Neural crest cell (in vitro differentiated cells): ENCODE data around the gene PTGDR. TPM values are rescaled to one million over a fixed set of nuclear protein-coding genes. Genes with fewer than 3 reads are reported as not detected.

Experiments
- DNase-seq: peaks from one replicate; pipeline ENCODE4 v3.0.0; 2021; ENCODE audit warnings: low read depth, mixed read lengths, low spot score
- H3K27ac Mint-ChIP-seq: one replicate; pipeline ENCODE4 v1.8.0; 2021; ENCODE audit warnings: mild to moderate bottlenecking, mixed read lengths; ENCODE audit not compliant: unreplicated experiment
- H3K27me3 Mint-ChIP-seq: 2 replicates; pipeline ENCODE4 v1.8.0; 2021; ENCODE audit warnings: low read depth, mild to moderate bottlenecking, mixed read lengths
- H3K36me3 Mint-ChIP-seq: 2 replicates; pipeline ENCODE4 v1.8.0; 2021; ENCODE audit warnings: low read depth, mild to moderate bottlenecking, mixed read lengths
- H3K4me1 Mint-ChIP-seq: 2 replicates; pipeline ENCODE4 v1.8.0; 2021; ENCODE audit warnings: mixed read lengths
- H3K4me3 Mint-ChIP-seq: one replicate; pipeline ENCODE4 v1.8.0; 2021; ENCODE audit warnings: mild to moderate bottlenecking, mixed read lengths
- H3K9me3 Mint-ChIP-seq: 2 replicates; pipeline ENCODE4 v1.8.0; 2021; ENCODE audit warnings: mixed read lengths
- total RNA-seq: library from RNA; stranded (reverse); gene quantifications from 2 replicates; pipeline ENCODE4 v1.2.1, GENCODE V29; 2021
- TF ChIP-seq, protein P1 (sequence below): fragments of 200-600 bp; sonication (generic); conservative IDR thresholded peaks from 2 replicates; pipeline ENCODE4 v1.5.0; 2021; ENCODE audit warnings: antibody characterized with exemption, mild to moderate bottlenecking

PTGDR gene
- total RNA-seq, 1 donor from 2014 or later = not detected

- Mint-ChIP-seq H3K27ac (no peak overlapping the region), H3K4me3 (no peak overlapping the region), H3K4me1 (no peaks in the 10 kb centered on the region), H3K27me3 (peaks cover 34% of the 10 kb centered on the region), H3K9me3 (no peaks in the 10 kb centered on the region), H3K36me3 (no peaks in the 10 kb centered on the region)
- no peak for DNase-seq
- TF ChIP-seq, protein P1, sequence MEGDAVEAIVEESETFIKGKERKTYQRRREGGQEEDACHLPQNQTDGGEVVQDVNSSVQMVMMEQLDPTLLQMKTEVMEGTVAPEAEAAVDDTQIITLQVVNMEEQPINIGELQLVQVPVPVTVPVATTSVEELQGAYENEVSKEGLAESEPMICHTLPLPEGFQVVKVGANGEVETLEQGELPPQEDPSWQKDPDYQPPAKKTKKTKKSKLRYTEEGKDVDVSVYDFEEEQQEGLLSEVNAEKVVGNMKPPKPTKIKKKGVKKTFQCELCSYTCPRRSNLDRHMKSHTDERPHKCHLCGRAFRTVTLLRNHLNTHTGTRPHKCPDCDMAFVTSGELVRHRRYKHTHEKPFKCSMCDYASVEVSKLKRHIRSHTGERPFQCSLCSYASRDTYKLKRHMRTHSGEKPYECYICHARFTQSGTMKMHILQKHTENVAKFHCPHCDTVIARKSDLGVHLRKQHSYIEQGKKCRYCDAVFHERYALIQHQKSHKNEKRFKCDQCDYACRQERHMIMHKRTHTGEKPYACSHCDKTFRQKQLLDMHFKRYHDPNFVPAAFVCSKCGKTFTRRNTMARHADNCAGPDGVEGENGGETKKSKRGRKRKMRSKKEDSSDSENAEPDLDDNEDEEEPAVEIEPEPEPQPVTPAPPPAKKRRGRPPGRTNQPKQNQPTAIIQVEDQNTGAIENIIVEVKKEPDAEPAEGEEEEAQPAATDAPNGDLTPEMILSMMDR = no peak
Observed at GRCh38 chr14:52307905-52308304, 40.4 kb downstream of the PTGDR start.

DNA sequence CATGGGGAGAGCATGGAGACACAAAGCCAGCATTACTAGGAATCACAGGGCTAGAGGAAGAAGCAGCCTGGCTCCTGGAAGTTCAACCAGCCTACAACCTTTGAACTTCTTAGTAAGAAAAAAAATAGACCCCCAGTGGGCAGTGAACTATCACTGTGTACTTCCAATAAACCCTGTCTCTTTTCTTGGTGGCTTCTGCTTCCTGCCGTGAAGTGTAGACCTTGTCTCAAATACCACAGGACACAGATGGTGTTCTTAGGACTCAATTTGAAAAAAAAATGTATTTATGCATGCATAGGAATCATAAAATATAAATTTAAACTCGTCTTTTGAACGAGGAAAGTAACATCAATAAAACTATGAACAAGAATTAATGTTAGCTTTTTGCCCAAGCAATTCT, 43.0 kb downstream of the PTGDR start:
- Mint-ChIP-seq H3K27me3 (peaks cover 54% of the 10 kb centered on the region), H3K36me3 (no peaks in the 10 kb centered on the region), H3K9me3 (no peaks in the 10 kb centered on the region), H3K4me1 (peaks cover 17% of the 10 kb centered on the region), H3K27ac (no peak overlapping the region), H3K4me3 (no peak overlapping the region)
- no peak for DNase-seq
- TF ChIP-seq, protein P1 = no peak

GRCh38 chr14:52312931-52313355, 45.4 kb downstream of the PTGDR start:
- Mint-ChIP-seq H3K36me3 (no peaks in the 10 kb centered on the region), H3K27ac (no peak overlapping the region), H3K9me3 (no peaks in the 10 kb centered on the region), H3K27me3 (peaks cover 74% of the 10 kb centered on the region), H3K4me3 (peak overlapping the region; percentile 75), H3K4me1 (peaks cover 18% of the 10 kb centered on the region)
- TF ChIP-seq, protein P1 = no peak
- DNase-seq = no peak

DNA sequence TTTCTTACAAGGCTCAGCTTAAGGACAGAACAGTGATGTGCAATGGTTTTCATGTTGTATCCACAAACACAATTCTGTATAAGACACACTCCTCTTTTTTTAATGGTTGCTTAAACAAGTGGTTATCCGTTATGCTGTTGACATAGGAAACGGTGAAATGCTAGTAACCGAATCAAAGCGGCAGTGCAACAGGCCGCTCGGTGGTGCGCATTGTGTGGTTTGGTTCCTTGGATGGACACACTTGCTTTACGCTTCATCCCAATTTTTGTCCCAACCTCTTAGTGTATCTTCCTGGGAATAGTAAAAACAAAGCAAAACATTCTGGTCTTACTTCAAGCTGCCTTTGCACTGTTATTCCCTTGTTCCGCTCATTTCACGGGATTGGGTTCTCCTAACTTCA, 46.0 kb downstream of the PTGDR start:
- TF ChIP-seq, protein P1 = no peak
- Mint-ChIP-seq H3K9me3 (no peaks in the 10 kb centered on the region), H3K4me1 (peaks cover 18% of the 10 kb centered on the region), H3K27ac (no peak overlapping the region), H3K36me3 (no peaks in the 10 kb centered on the region), H3K4me3 (peak overlapping the region; percentile 75), H3K27me3 (peaks cover 78% of the 10 kb centered on the region)
- no peak for DNase-seq

DNA sequence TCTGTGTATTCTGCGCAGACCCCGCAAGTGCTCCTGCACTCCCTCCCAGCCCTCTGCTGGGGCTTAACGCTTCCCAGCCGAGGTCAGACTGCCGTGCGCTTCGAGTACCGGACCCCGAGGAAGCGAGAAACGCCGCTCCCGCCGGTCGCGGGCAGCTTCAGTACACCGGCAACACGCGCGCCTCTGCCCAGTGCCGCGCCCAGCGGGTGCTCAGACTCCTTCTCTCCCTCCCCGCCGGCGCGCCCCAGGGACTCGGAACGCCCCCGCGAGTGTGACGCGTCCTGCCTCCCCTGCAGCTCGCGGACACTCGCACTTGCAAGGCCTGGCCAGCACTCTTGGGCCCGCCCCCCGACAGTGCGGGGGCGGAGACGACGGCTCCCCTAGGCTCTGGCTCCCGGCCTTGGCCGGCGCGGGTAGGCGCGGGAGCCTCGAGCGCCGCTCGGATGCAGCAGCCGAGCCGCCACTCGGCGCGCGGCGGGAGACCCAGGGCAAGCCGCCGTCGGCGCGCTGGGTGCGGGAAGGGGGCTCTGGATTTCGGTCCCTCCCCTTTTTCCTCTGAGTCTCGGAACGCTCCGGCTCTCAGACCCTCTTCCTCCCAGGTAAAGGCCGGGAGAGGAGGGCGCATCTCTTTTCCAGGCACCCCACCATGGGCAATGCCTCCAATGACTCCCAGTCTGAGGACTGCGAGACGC, 46.6 kb downstream of the PTGDR start, which contains the start of gene PTGER2:
TSS of gene PTGER2 (plus strand) at position 410 of the 692 bp plus-strand sequence. CDS start at position 647, 237 bp downstream.
- TF ChIP-seq, protein P1 = no peak
- Mint-ChIP-seq H3K27me3 (peaks cover 84% of the 10 kb centered on the region), H3K4me1 (peaks cover 18% of the 10 kb centered on the region), H3K4me3 (peak within 1 kb of the TSS; percentile 83), H3K27ac (no peak within 1 kb of the TSS), H3K9me3 (no peaks in the 10 kb centered on the region), H3K36me3 (no peaks in the 10 kb centered on the region)
- DNase-seq = peak; percentile 31
